PFSK-1 (cell line): ENCODE data around the gene PIGR.

Source experiments
- FOXP2 ChIP-seq: optimal IDR thresholded peaks from 2 replicates; pipeline ENCODE3; 2011; ENCODE audit warnings: borderline replicate concordance, control low read depth, inconsistent platforms; ENCODE audit not compliant: insufficient read depth; ENCODE audit errors: extremely low read length, extremely low read depth
- POLR2AphosphoS5 ChIP-seq: IDR thresholded peaks from 2 replicates; pipeline ENCODE4 v1.6.1; 2012; ENCODE audit warnings: low read depth, mild to moderate bottlenecking, control low read depth, low read length, moderate library complexity
- SIN3A ChIP-seq: IDR thresholded peaks from 2 replicates; pipeline ENCODE4 v1.6.1; 2012; ENCODE audit warnings: mild to moderate bottlenecking, low read length, moderate library complexity, borderline replicate concordance; ENCODE audit not compliant: insufficient read depth
- TAF1 ChIP-seq: IDR thresholded peaks from 2 replicates; pipeline ENCODE4 v1.6.1; 2012; ENCODE audit warnings: low read length, control low read depth, borderline replicate concordance; ENCODE audit not compliant: insufficient read depth
- TF ChIP-seq, protein P1 (sequence below), 2 experiments: IDR thresholded peaks; 2 replicates each; pipeline versions ENCODE4 v1.6.1 to v1.8.0; 2011 to 2012; ENCODE audit warnings: low read depth in 2 of 2, low read length in 2 of 2, control low read depth in 1 of 2, inconsistent platforms in 1 of 2, mild to moderate bottlenecking in 1 of 2, moderate library complexity in 1 of 2; ENCODE audit not compliant: insufficient read depth in 1 of 2

PIGR gene

DNA sequence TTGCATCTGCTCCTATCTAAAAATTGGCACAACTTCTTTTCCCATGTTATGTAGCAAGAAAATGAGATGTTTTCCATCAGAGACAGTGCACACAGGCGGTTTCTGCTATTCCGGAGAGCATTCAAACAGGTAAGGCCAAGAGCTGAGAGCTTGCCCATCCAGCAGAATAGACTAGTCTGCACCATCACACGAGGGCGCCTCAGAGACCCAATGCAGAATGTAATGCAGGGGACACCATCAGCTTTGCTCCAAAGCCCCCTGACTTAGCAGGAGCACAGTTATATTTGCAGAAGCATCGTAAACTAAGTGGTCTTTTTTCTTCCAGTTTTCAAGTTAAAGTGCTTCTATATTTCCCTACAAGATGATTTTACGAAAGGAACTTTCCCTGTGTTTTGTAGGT lies 44.3 kb downstream of the PIGR start:
- TF ChIP-seq POLR2AphosphoS5 = no peak
- TF ChIP-seq, protein P1, sequence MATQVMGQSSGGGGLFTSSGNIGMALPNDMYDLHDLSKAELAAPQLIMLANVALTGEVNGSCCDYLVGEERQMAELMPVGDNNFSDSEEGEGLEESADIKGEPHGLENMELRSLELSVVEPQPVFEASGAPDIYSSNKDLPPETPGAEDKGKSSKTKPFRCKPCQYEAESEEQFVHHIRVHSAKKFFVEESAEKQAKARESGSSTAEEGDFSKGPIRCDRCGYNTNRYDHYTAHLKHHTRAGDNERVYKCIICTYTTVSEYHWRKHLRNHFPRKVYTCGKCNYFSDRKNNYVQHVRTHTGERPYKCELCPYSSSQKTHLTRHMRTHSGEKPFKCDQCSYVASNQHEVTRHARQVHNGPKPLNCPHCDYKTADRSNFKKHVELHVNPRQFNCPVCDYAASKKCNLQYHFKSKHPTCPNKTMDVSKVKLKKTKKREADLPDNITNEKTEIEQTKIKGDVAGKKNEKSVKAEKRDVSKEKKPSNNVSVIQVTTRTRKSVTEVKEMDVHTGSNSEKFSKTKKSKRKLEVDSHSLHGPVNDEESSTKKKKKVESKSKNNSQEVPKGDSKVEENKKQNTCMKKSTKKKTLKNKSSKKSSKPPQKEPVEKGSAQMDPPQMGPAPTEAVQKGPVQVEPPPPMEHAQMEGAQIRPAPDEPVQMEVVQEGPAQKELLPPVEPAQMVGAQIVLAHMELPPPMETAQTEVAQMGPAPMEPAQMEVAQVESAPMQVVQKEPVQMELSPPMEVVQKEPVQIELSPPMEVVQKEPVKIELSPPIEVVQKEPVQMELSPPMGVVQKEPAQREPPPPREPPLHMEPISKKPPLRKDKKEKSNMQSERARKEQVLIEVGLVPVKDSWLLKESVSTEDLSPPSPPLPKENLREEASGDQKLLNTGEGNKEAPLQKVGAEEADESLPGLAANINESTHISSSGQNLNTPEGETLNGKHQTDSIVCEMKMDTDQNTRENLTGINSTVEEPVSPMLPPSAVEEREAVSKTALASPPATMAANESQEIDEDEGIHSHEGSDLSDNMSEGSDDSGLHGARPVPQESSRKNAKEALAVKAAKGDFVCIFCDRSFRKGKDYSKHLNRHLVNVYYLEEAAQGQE (IDR thresholded peaks at IDR 0.05; ENCODE audit: insufficient read depth in 1 of 2, low read depth in 2 of 2, low read length in 2 of 2) = no peak
- no peak for TF ChIP-seq FOXP2
- TF ChIP-seq TAF1 = no peak
- TF ChIP-seq SIN3A = no peak

DNA sequence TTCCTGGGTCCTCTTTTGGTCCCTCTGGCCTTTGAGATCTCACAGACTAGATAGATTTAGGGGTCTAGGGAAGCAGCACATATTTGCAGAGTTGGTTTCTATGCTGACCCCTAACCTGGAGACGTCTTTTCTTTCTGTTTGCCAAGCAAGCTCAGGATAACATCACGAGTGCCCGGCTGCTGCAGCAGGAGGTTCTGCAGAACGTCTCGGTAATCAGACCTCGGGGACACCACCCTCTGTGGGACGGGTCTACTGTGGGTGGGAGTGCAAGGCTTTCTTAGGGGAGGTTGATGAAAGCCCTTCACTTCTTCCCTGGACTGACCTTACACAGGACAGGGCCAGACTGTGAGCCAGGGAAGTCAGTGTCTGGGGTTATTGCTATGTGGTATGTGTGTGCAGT lies 46.1 kb downstream of the PIGR start:
- no peak for TF ChIP-seq POLR2AphosphoS5
- no peak for TF ChIP-seq FOXP2
- TF ChIP-seq, protein P1 (IDR thresholded peaks at IDR 0.05; ENCODE audit: insufficient read depth in 1 of 2, low read depth in 2 of 2, low read length in 2 of 2) = no peak
- TF ChIP-seq SIN3A = no peak
- TF ChIP-seq TAF1 = no peak

DNA sequence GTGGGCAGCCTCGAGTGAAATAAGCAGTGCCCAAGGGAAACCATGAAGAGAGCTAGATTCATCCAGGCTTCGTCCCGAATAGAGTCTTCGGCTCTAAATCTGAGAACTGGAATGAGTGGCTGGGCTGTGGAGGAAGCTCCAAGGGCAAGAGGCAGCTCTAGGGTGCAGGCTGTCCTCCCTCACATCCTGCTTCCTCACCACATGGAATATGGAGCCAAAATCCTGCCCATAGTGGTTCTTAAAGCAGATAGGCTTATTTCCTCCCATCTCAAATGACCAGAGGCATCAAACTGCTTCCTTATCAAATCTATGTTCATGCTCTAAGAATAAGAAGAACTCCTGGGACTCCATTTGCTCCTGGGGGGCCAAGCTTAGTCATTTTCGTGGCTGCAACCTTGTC lies 46.5 kb downstream of the PIGR start:
- TF ChIP-seq TAF1 (no peak), POLR2AphosphoS5 (no peak), FOXP2 (no peak), SIN3A (no peak)
- TF ChIP-seq, protein P1 (IDR thresholded peaks at IDR 0.05; ENCODE audit: insufficient read depth in 1 of 2, low read depth in 2 of 2, low read length in 2 of 2) = no peak

DNA sequence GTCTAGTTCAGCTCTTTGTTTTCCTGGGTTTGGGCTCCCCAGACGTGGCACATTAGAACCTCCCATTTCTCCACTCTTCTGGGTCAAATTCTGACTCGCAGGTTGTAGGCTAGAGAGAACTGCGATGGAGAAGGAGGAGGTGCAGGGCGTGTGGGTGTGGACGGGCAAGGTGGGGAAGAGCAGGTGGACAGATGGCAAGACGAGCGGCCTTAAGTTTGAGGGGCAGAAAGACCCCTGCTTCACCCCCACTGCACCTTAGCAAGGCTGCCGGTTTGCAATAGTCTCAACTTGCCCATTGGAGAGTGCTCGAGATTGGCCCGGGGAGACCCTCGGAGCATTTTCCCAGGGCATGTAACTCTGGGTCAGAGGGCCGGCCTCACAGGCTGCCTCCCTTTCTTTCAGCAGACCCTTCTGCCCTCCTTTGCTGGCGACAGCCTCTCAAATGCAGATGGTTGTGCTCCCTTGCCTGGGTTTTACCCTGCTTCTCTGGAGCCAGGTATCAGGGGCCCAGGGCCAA lies 47.3 kb downstream of the PIGR start:
- TF ChIP-seq SIN3A (no peak), FOXP2 (no peak), TAF1 (no peak), POLR2AphosphoS5 (no peak)
- TF ChIP-seq, protein P1 (IDR thresholded peaks at IDR 0.05; ENCODE audit: insufficient read depth in 1 of 2, low read depth in 2 of 2, low read length in 2 of 2) = no peak
